Testis (tissue), 2 donors: Measurements from ENCODE around the gene GGA3.

Source experiments
- CTCF ChIP-seq, 3 experiments: fragments of 450-650 bp in 2 of 3; fragments of 200-600 bp in 1 of 3; sonication (generic) in 1 of 3; IDR thresholded peaks; one replicate each; pipeline ENCODE4 v1.5.1; 2016 to 2019; ENCODE audit warnings: antibody characterized with exemption in 3 of 3, mild to moderate bottlenecking in 2 of 3, moderate library complexity in 1 of 3
- POLR2A ChIP-seq: fragments of 450-650 bp; IDR thresholded peaks from one replicate; pipeline ENCODE4 v1.6.1; 2017; ENCODE audit warnings: antibody characterized with exemption, mild to moderate bottlenecking, moderate library complexity

- TF ChIP-seq CTCF (IDR thresholded peaks at IDR 0.05) (no peak), POLR2A (no peak)
Measured at GRCh38 chr17:75227729-75228128, 33.7 kb downstream of the GGA3 start.
